ENCODE results near the gene PPP1R14B. TPM values are rescaled to one million over a fixed set of nuclear protein-coding genes. Genes with fewer than 3 reads are reported as not detected.

The PPP1R14B gene
- total RNA-seq, 1 donor from 2014 or later: 76.5 TPM

- Histone ChIP-seq H3K27ac (no peak overlapping the region), H3K27me3 (peaks cover 51% of the 10 kb centered on the region), H3K4me1 (no peaks in the 10 kb centered on the region), H3K4me3 (peak overlapping the region; percentile 36), H3K9me3 (no peaks in the 10 kb centered on the region), H3K36me3 (no peaks in the 10 kb centered on the region)
- no peak for TF ChIP-seq CTCF (IDR thresholded peaks at IDR 0.05)
- intact Hi-C loops (cut with DNase I): no loop called here
- DNase-seq (no peak), ATAC-seq (peak; percentile 2)
Measured at GRCh38 chr11:64291752-64292459, 45.2 kb upstream of the PPP1R14B start.

- peaks cover 4% of the 10 kb centered on the region for H3K4me1 ChIP-seq
- ATAC-seq: no peak
Measured at GRCh38 chr11:64291262-64291751, 44.6 kb upstream of the PPP1R14B start, which contains the start of gene KCNK4. Gene KCNK4 (plus strand): TSS chr11:64291302. CDS start chr11:64293019, 1,717 bp downstream.

GRCh38 chr11:64290352-64291261 lies 43.9 kb upstream of the PPP1R14B start:
- Histone ChIP-seq H3K9me3 (no peaks in the 10 kb centered on the region), H3K27me3 (peaks cover 44% of the 10 kb centered on the region), H3K27ac (no peak overlapping the region), H3K4me1 (peaks cover 8% of the 10 kb centered on the region), H3K4me3 (no peak overlapping the region), H3K36me3 (no peaks in the 10 kb centered on the region)
- ATAC-seq (no peak), DNase-seq (no peak)
- intact Hi-C loops (cut with DNase I): no loop called here
- no peak for TF ChIP-seq CTCF (IDR thresholded peaks at IDR 0.05)

More at GRCh38 chr11:64291262-64291751, 44.6 kb upstream of the PPP1R14B start, which contains the start of gene KCNK4:
- H3K4me3 ChIP-seq: peak within 1 kb of the TSS; percentile 36
- no peaks in the 10 kb centered on the region for H3K9me3 ChIP-seq
- TF ChIP-seq CTCF (IDR thresholded peaks at IDR 0.05): no peak
- H3K27ac ChIP-seq: no peak within 1 kb of the TSS
- no peaks in the 10 kb centered on the region for H3K36me3 ChIP-seq
- peaks cover 45% of the 10 kb centered on the region for H3K27me3 ChIP-seq
- no peak for DNase-seq
- intact Hi-C loops (cut with DNase I): no loop called here

GRCh38 chr11:64289002-64289564 lies 42.3 kb upstream of the PPP1R14B start:
- no peak overlapping the region for H3K27ac ChIP-seq
- peaks cover 11% of the 10 kb centered on the region for H3K4me1 ChIP-seq
- H3K4me3 ChIP-seq: no peak overlapping the region
- no peak for TF ChIP-seq CTCF (IDR thresholded peaks at IDR 0.05)
- H3K9me3 ChIP-seq: no peaks in the 10 kb centered on the region
- H3K27me3 ChIP-seq: peaks cover 31% of the 10 kb centered on the region
- no peaks in the 10 kb centered on the region for H3K36me3 ChIP-seq
- DNase-seq: no peak
- intact Hi-C loops (cut with DNase I): no loop called here
- ATAC-seq: no peak

- Histone ChIP-seq H3K4me3 (no peak overlapping the region), H3K27ac (no peak overlapping the region), H3K4me1 (peaks cover 18% of the 10 kb centered on the region), H3K9me3 (no peaks in the 10 kb centered on the region), H3K36me3 (no peaks in the 10 kb centered on the region), H3K27me3 (peaks cover 29% of the 10 kb centered on the region)
- intact Hi-C loops (cut with DNase I): no loop called here
- no peak for TF ChIP-seq CTCF (IDR thresholded peaks at IDR 0.05)
- ATAC-seq (no peak), DNase-seq (no peak)
Measured at GRCh38 chr11:64288353-64288750, 41.6 kb upstream of the PPP1R14B start.

Measured in upper lobe of right lung (tissue), 1 donor.